Gastroesophageal sphincter (tissue), 3 donors: ENCODE results near the gene AZGP1.
"Not testable (repeated sequence)": the region's sequence is repeated elsewhere in the genome, so short reads cannot be mapped to it uniquely, and the experiment has no call there.

Experiments
- CTCF ChIP-seq, 4 experiments: fragments of 200-600 bp in 2 of 4; fragments of 450-650 bp in 2 of 4; sonication (generic) in 1 of 4; IDR thresholded peaks; one replicate each; pipeline ENCODE4 v1.5.1; 2017 to 2019; ENCODE audit warnings: antibody characterized with exemption in 4 of 4, mild to moderate bottlenecking in 2 of 4, moderate library complexity in 2 of 4
- EP300 ChIP-seq: sonication (generic); formaldehyde crosslinking; IDR thresholded peaks from one replicate; pipeline ENCODE4 v1.6.1; 2017; ENCODE audit warnings: antibody characterized with exemption, mild to moderate bottlenecking
- POLR2A ChIP-seq, 2 donors: fragments of 450-650 bp; IDR thresholded peaks; one replicate each; pipeline ENCODE4 v1.6.1; 2017; ENCODE audit warnings: antibody characterized with exemption in 2 of 2, mild to moderate bottlenecking in 2 of 2, moderate library complexity in 1 of 2
- POLR2AphosphoS5 ChIP-seq: sonication (generic); formaldehyde crosslinking; IDR thresholded peaks from one replicate; pipeline ENCODE4 v1.6.1; 2017; ENCODE audit warnings: antibody characterized with exemption

- not testable (repeated sequence) for TF ChIP-seq POLR2AphosphoS5; CTCF (IDR thresholded peaks at IDR 0.05); POLR2A (IDR thresholded peaks at IDR 0.05); EP300
These were observed 23.2 kb downstream of the AZGP1 start for GRCh38 chr7:99952649-99953048.
